Bone marrow (tissue), 2 donors: Measurements from ENCODE around the gene MRPL12.
"Not testable (repeated sequence)": the region's sequence is repeated elsewhere in the genome, so short reads cannot be mapped to it uniquely, and the experiment has no call there.

Source experiments
- DNase-seq, 2 donors: peaks; one replicate each; lab custom pipeline; 2025; lab: John Stamatoyannopoulos, UW

MRPL12 gene

GRCh38 chr17:81716674-81716996 lies 13.5 kb downstream of the MRPL12 start:
- DNase-seq: no peak

DNA sequence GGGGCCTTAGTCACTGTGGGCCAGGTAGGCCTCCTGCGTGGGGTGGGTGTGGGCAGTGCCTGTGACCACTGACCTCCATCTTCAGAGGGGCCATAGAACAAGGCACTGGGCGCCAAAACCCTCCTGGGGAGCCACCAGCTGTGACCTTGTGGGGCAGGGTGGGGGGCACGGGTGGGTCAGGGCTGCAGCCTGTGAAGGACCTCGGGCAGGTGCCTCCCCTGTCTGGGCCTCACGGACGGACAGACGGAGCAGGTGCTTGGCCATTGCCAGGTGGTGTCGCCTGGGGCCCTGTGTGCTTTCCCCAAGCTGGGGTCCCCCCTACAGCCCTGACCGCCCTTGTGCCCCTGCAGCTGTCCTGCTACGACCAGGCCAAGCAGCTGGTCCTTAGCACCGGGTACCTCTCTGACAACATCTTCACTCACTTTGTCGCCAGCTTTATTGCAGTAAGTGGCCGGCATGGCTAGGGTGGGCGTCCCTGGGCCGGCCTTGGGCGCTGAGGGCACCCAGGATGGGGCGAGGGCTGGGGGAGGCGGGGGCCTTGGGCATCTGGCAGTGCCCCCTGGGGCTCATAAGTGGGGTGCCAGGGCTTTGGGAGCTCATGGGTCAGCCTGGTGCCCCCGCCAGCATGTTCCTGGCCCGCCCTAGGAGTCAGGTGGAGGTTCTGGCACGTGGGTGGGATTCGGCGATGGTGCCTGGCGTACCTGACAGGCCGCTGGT lies 14.0 kb downstream of the MRPL12 start:
- DNase-seq: no peak

- DNase-seq: no peak
Observed at GRCh38 chr17:81717766-81718089, 14.6 kb downstream of the MRPL12 start.

GRCh38 chr17:81719410-81720266 lies 16.5 kb downstream of the MRPL12 start:
- DNase-seq: no peak

- DNase-seq: no peak
Observed at GRCh38 chr17:81720267-81721071, 17.3 kb downstream of the MRPL12 start.

DNA sequence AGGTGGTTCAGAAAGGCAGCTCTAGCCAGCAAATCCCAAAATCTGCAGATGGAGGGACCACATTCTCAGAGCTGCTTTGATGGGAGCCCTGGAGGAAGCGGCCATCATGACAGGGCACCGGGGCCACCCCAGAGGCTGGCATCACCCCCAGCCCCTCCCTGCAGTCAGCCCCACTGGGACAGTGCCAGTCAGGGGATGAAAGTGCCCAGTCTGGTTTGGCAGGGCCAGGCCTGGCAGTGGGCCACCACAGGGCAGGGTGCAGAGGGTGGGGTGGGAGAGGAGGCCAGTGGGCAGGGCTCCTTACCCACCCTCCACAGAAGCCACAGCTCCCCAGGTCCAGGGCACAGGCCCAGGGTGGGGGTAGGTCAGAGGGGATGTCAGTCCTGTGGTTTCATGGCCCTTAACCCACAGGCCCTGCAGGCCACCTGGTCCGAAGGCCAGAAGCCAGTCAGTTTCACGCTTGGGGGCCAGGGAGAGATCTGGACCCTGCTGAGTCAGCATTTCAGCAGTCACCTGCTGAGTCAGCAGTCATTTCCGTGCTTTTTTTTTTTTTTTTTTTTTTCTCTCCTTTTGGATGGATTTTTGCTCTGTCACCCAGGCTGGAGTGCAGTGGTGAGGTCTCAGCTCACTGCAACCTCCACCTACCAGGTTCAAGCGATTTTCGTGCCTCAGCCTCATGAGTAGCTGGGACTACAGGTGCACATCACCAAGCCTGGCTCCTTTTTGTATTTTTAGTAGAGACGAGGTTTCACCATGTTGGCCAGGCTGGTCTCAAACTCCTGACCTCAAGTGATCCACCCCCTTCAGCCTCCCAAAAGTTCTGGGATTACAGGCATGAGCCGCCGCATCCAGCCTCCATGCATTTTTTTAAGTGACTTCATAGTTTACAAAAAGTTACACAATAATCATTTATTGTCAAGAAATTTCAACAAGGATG lies 19.3 kb downstream of the MRPL12 start:
- no peak for DNase-seq

DNA sequence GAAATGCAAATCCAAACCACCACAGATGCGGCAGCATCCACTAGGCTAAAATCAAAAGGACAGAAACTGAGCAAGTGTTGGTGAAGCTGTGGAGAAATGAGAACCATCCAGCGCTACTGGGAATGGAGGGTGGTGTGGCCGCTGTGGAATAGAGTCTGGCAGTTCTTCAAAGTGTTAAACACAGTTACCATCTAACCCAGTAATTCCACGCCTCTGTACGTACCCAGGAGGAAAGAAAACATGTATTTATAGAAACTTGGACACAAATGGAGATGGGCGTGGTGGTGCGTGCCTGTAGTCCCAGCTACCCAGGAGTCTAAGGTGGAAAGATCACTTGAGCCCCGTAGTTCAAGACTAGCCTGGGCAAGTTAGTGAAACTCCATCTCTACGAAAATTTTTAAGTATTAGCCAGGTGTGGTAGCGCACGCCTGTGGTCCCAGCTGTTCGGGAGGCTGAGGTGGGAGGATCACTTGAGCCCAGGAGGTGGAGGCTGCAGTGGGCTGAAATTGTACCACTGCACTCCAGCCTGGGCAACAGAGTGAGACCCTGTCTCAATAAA lies 20.6 kb downstream of the MRPL12 start:
- DNase-seq: no peak

DNA sequence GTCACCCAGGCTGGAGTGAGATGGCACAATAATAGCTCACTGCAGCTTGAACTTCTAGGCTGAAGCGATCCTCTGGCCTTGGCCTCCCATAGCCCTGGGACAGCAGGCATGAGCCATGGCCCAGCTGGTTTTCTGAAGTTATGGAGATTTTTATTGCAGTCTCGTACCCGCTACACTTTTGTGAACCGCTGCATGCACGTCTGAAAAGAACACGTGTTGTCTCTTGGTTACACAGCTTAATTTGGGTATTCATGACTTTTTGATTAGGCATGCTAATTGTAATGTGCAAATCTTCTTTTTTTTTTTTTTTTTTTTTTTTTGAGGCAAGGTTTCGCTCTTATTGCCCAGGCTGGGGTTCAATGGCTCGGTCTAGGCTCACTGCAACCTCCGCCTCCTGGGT lies 22.3 kb downstream of the MRPL12 start:
- DNase-seq: no peak

- DNase-seq: no peak
Observed at GRCh38 chr17:81726004-81726403, 22.8 kb downstream of the MRPL12 start.

GRCh38 chr17:81727324-81728031 lies 24.3 kb downstream of the MRPL12 start:
- DNase-seq: no peak

- DNase-seq: peak in 1 of 2 donors; percentile 30
Observed at GRCh38 chr17:81733507-81734404, 30.6 kb downstream of the MRPL12 start.

DNA sequence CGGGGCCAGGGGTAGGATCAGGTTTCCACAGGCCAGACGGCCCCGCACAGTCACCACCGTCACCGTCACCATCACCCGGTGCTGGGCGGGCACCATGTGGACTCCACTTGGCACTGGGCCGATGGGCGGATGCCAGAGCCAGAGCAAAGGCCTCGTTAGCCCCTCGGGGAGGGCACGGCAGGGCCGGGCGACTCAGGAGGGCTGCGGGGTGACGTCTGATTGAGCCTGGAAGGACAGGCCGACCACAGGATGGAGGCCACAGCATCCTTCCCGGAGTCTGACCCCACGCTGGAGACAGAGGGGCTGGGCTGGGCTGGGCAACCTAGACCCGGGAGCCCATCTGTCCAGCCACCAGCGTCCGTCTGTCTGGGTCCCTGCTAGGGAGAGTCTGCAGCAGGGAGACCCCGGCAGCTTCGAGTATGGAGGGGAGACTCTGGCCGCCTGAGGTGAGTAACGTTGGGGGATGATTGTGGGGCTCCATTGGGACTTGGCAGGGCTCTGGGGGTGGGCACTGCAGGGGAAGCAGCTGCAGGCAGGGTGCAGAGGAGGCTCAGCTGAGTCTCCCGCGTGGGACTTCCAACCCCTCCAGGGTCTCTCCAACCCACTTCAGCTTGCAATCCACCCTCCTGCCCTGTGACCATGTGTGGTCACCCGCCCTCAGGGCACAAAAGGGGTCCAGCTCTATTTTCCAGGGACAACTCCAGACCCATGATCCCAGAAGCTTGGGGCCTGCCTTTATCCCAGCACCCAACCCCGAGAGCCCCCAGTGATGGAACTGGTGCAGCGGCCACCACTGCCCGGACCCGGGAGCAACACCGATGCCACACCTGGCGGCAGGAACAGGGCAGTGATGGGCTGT lies 31.5 kb downstream of the MRPL12 start:
- DNase-seq: no peak

- DNase-seq: peak; percentile 79 to 80
Observed at GRCh38 chr17:81735264-81736102, 32.3 kb downstream of the MRPL12 start.

- DNase-seq: no peak
Observed at GRCh38 chr17:81737947-81738800, 35.0 kb downstream of the MRPL12 start.

GRCh38 chr17:81738801-81739393 lies 35.7 kb downstream of the MRPL12 start:
- no peak for DNase-seq

DNA sequence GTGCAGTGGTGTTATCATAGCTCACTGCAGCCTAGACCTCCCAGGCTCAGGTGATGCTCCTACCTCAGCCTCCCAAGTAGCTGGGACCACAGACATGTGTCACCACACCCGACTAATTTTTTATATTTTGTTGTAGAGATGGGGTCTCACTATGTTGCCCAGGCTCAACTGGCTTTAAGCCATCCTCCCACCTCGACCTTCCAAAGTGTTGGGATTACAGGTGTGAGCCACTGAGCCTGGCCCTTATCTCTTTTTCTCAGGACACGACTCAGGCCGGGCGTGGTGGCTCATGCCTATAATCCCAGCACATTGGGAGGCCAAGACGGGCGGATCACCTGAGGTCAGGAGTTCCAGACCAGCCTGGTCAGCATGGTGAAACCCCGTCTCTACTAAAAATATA lies 36.4 kb downstream of the MRPL12 start:
- DNase-seq: not testable (repeated sequence)
